ENCODE results near the gene CAMK1.

The CAMK1 gene

GRCh38 chr3:9795207-9795606 lies 25.5 kb upstream of the CAMK1 start:
- no peak for TF ChIP-seq POLR2AphosphoS5 (IDR thresholded peaks at IDR 0.05; ENCODE audit: low read depth, low read length)
- TF ChIP-seq REST (IDR thresholded peaks at IDR 0.05; ENCODE audit: insufficient read depth in 1 of 2, low read depth in 2 of 2, low read length in 2 of 2), result no peak
- TF ChIP-seq TAF1 (IDR thresholded peaks at IDR 0.05; ENCODE audit: borderline replicate concordance, insufficient read depth, low read length), result no peak
- no peak for TF ChIP-seq SIN3A (IDR thresholded peaks at IDR 0.05; ENCODE audit: borderline replicate concordance, insufficient read depth, low read length)
- no peak for TF ChIP-seq FOXP2 (optimal IDR thresholded peaks at IDR 0.05; ENCODE audit: borderline replicate concordance, extremely low read depth, extremely low read length, insufficient read depth)

- TF ChIP-seq TAF1 (IDR thresholded peaks at IDR 0.05; ENCODE audit: borderline replicate concordance, insufficient read depth, low read length) (no peak), REST (IDR thresholded peaks at IDR 0.05; ENCODE audit: insufficient read depth in 1 of 2, low read depth in 2 of 2, low read length in 2 of 2) (no peak), POLR2AphosphoS5 (IDR thresholded peaks at IDR 0.05; ENCODE audit: low read depth, low read length) (no peak), FOXP2 (optimal IDR thresholded peaks at IDR 0.05; ENCODE audit: borderline replicate concordance, extremely low read depth, extremely low read length, insufficient read depth) (no peak), SIN3A (IDR thresholded peaks at IDR 0.05; ENCODE audit: borderline replicate concordance, insufficient read depth, low read length) (no peak)
Observed at GRCh38 chr3:9794400-9794799, 24.7 kb upstream of the CAMK1 start.

DNA sequence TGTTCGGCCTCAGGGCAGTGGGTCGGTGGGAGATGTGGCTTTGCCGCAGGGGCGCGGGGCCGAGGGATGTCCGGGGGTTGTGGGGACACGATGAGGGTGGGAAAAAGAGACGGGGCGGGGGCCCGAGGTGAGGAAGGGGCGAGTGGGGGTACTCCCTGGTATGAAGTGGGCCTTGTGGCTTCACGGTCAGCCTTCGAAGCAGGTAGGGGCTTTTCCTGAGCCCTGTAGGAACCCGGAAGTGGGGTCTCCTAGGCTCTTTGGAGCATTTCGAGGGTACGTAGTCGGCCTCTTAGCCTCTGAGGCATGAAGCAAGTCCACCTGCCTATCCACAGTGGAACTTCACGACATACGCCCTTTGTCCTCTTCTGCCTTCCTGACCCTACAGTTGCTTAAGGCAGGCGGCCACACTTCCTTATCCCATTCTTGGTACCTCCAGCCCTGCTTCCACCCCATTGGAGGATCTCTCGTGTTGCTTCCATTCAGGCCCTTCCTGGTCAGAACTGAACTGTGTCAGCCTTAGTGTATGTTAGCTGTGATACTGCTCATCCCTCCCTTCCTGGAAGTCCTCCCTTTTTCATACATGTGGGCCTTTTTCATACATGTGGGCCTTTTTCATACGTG lies 23.5 kb upstream of the CAMK1 start:
- TF ChIP-seq TAF1 (IDR thresholded peaks at IDR 0.05; ENCODE audit: borderline replicate concordance, insufficient read depth, low read length) (no peak), SIN3A (IDR thresholded peaks at IDR 0.05; ENCODE audit: borderline replicate concordance, insufficient read depth, low read length) (no peak)

GRCh38 chr3:9792405-9793160 lies 22.8 kb upstream of the CAMK1 start, which contains the start of the genes ARPC4 and TADA3:
Gene ARPC4 (plus strand): TSS chr3:9793082. CDS start chr3:9793122, 40 bp downstream.
Gene TADA3 (minus strand): TSS chr3:9792473. CDS start chr3:9791466, 1,007 bp downstream.
- TF ChIP-seq POLR2AphosphoS5 (IDR thresholded peaks at IDR 0.05; ENCODE audit: low read depth, low read length) (peak; percentile 77), TAF1 (IDR thresholded peaks at IDR 0.05; ENCODE audit: borderline replicate concordance, insufficient read depth, low read length) (peak; percentile 64; the same call in 1 of the 2 replicates), SIN3A (IDR thresholded peaks at IDR 0.05; ENCODE audit: borderline replicate concordance, insufficient read depth, low read length) (no peak), FOXP2 (optimal IDR thresholded peaks at IDR 0.05; ENCODE audit: borderline replicate concordance, extremely low read depth, extremely low read length, insufficient read depth) (peak; percentile 31), REST (IDR thresholded peaks at IDR 0.05; ENCODE audit: insufficient read depth in 1 of 2, low read depth in 2 of 2, low read length in 2 of 2) (no peak)

DNA sequence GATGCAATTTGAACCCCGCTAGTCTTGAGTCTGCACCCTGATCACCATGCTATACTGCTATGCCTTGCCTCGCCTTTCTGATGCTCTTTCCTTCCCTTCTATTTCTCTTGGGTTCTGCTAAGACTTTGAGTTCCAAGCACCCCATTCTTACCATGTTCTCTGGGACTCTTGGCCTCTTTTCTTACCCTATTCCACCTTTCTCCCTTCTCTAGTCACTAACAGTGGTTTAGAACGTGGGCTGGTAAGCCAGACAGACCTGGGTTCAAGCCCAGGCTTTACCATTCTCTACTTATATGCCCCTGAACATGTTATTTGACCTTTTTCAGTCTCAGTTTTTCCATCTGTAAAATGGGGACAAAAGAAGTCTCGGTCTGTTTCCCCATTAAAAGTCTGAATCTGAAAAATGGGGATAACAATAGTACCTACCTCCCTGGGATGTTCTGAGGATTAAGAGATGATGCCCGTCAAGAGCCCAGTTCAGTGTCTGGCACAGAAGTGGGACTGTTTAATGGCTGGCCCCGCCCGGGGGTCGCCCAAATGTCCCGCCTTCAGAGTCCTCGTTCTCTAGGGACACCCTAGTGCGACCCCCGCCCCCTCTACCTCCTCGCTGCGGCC lies 22.1 kb upstream of the CAMK1 start:
- TF ChIP-seq POLR2AphosphoS5 (IDR thresholded peaks at IDR 0.05; ENCODE audit: low read depth, low read length) (no peak), TAF1 (IDR thresholded peaks at IDR 0.05; ENCODE audit: borderline replicate concordance, insufficient read depth, low read length) (no peak), SIN3A (IDR thresholded peaks at IDR 0.05; ENCODE audit: borderline replicate concordance, insufficient read depth, low read length) (no peak), FOXP2 (optimal IDR thresholded peaks at IDR 0.05; ENCODE audit: borderline replicate concordance, extremely low read depth, extremely low read length, insufficient read depth) (no peak), REST (IDR thresholded peaks at IDR 0.05; ENCODE audit: insufficient read depth in 1 of 2, low read depth in 2 of 2, low read length in 2 of 2) (no peak)
